Mucosa of descending colon (tissue), 3 donors: ENCODE results near the gene KRTDAP. TPM values are rescaled to one million over a fixed set of nuclear protein-coding genes. Genes with fewer than 3 reads are reported as not detected.

Experiments
- ATAC-seq: fragments of 200-7000 bp; cut with Tn5 transposase; one replicate; pipeline ENCODE4 v1.9.1; 2020; ENCODE audit warnings: mild to moderate bottlenecking, moderate library complexity
- DNase-seq, 3 donors: peaks; one replicate each; pipeline ENCODE4 v3.0.0-alpha.2; 2020
- H3K36me3 ChIP-seq: fragments of 200-600 bp; one replicate; pipeline ENCODE4 v1.8.0; 2021; ENCODE audit warnings: low read depth, mild to moderate bottlenecking
- H3K4me1 ChIP-seq: fragments of 200-600 bp; one replicate; pipeline ENCODE4 v1.8.0; 2021; ENCODE audit warnings: low read depth, mild to moderate bottlenecking
- H3K4me3 ChIP-seq: fragments of 200-600 bp; one replicate; pipeline ENCODE4 v1.8.0; 2021; ENCODE audit warnings: mild to moderate bottlenecking
- H3K9me3 ChIP-seq: fragments of 200-600 bp; one replicate; pipeline ENCODE4 v1.8.0; 2021; ENCODE audit warnings: mild to moderate bottlenecking
- intact Hi-C, 2 donors: fragments of 100-400 bp; cut with DNase I in 1 of 2; cut with micrococcal nuclease in 1 of 2; formaldehyde crosslinking; loops; one replicate each; pipeline versions ENCODE4 v1.11.0 to v1.11.1; 2022; cut with DNase I, micrococcal nuclease
- total RNA-seq, 3 donors: library from RNA; stranded (reverse); fragmentation: NEBNext Ultra II Directional in 2 of 3; extraction: Animal tissue kit (Norgen Biotek cat#: 25700) in 2 of 3; gene quantifications; one replicate each; pipeline versions ENCODE4 v1.2.1 to v1.2.4, GENCODE V29; 2021 to 2023
- TF ChIP-seq, protein P1 (sequence below): fragments of 200-600 bp; IDR thresholded peaks from one replicate; pipeline ENCODE4 v1.8.0; 2022; ENCODE audit warnings: antibody characterized with exemption, mild to moderate bottlenecking
- donor health status: DM: no; HTN: no; CAD: no; lungs with moderate emphysema.
- donor health status: DM: no; HTN: no; CAD: no.
- donor health status: DM: no; HTN: yes; CAD: no.

The KRTDAP gene
- total RNA-seq, 3 donors from 2014 or later = not detected

DNA sequence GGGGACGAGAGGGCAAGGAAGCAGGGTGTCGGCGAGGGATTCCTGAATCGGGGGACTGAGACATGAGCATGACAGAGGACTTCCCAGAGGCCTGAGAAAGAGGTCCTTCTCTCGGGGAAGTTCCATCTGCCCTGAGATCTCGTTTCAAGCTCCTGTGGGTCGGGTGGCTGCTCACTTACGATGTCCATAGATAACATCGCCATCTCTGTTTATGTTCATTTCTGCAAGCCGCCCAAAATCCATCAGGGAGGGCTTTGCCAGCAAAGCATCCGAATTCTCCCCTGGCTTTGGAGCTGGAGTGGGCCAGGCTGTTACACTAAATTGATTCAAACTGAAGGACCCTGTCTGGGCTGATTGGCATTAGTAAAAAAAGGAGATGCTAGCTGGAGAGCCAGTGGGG, 17.3 kb upstream of the KRTDAP start:
- intact Hi-C loops = no loop called here
- ATAC-seq (no peak), DNase-seq (no peak)
- H3K4me3 ChIP-seq = no peak overlapping the region
- TF ChIP-seq, protein P1, sequence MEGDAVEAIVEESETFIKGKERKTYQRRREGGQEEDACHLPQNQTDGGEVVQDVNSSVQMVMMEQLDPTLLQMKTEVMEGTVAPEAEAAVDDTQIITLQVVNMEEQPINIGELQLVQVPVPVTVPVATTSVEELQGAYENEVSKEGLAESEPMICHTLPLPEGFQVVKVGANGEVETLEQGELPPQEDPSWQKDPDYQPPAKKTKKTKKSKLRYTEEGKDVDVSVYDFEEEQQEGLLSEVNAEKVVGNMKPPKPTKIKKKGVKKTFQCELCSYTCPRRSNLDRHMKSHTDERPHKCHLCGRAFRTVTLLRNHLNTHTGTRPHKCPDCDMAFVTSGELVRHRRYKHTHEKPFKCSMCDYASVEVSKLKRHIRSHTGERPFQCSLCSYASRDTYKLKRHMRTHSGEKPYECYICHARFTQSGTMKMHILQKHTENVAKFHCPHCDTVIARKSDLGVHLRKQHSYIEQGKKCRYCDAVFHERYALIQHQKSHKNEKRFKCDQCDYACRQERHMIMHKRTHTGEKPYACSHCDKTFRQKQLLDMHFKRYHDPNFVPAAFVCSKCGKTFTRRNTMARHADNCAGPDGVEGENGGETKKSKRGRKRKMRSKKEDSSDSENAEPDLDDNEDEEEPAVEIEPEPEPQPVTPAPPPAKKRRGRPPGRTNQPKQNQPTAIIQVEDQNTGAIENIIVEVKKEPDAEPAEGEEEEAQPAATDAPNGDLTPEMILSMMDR = no peak
- no peaks in the 10 kb centered on the region for H3K36me3 ChIP-seq
- H3K9me3 ChIP-seq = no peaks in the 10 kb centered on the region
- peaks cover 9% of the 10 kb centered on the region for H3K4me1 ChIP-seq

DNA sequence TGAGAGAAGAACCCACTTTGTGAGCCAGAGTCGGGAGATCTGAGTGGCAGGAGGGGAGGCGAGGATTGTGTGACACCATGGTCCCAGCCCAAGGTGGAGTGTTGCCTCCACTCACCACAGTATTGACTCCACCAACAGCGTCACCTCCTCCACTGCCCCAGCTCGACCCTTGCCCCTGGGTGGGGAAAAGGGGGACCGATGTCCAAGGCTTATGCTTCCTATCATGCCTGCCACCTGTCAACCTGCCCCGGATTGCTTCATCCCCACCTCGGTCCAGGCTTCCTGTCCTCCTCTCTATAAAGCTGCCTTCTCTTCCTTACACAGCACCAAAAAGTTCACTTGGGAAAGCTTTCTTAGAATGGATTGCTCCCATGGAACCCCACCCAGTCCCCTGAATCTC, 15.7 kb upstream of the KRTDAP start:
- DNase-seq = no peak
- no peak for ATAC-seq
- H3K36me3 ChIP-seq = no peaks in the 10 kb centered on the region
- no peaks in the 10 kb centered on the region for H3K9me3 ChIP-seq
- intact Hi-C loops = no loop called here
- H3K4me1 ChIP-seq = peaks cover 9% of the 10 kb centered on the region
- H3K4me3 ChIP-seq = no peak overlapping the region
- TF ChIP-seq, protein P1 = no peak

DNA sequence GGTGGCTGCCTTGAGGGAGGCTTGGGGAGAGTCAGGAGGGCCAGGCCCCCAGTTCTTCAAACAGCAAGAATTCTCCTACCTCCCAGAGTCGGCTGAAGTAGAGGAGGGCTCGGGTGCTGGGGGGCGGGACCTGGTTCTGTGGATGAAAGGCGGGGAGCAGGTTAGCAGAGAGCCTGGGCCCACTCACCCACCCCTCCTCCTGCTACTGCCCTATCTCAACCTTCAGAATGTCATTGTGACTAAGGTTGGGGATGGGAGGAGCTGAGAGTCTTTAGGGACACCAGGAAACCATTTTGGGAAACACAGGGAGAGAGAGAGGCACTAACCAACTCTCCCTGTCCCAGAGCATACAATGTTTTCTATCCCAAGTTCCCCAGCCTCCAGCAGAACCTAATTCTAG, 12.5 kb upstream of the KRTDAP start:
- Histone ChIP-seq H3K4me3 (no peak overlapping the region), H3K36me3 (no peaks in the 10 kb centered on the region), H3K9me3 (no peaks in the 10 kb centered on the region), H3K4me1 (no peaks in the 10 kb centered on the region)
- DNase-seq = no peak
- TF ChIP-seq, protein P1 = no peak
- intact Hi-C loops = no loop called here
- no peak for ATAC-seq

DNA sequence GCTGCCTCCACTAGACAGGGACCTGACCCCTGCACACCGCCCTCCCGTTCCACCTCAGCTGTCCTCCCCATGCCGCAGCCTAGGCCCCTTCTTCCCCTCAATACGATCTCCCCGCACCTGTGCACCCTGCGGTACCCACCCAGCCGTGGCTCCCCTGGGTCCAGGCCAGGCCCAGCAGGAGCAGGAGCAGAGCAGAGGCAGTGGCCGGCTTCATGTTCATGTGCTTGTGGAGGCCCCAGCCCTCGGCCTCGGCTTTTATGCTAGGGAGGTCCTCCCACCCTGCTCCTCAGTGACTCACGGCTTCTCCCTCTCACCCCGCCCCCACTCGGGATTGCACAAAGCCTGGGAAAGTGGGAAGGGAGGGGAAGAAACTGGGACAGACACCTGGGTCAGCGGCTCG, 11.4 kb upstream of the KRTDAP start:
- ATAC-seq = no peak

DNA sequence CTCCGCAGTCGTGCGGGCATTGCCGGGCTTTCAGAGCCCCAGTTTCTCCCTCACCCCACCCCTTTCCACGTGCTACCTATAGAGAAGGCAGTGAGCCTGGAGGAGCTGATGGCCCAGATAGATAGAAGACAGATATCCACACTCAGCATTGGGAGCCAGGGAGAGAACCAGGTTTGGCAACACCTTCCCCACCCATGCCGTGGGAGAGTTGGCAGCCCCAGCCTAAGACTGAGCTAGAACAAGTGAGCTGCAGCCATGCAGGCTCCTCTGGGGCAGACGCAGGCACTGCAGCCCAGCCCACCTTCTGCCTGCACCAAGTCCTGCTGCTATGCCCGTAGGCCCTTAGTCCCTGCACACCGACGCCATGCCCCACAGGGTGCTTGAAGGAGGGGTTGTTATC, 10.3 kb upstream of the KRTDAP start:
- TF ChIP-seq, protein P1 = no peak
- DNase-seq (no peak), ATAC-seq (no peak)
- intact Hi-C loops = no loop called here
- Histone ChIP-seq H3K4me3 (no peak overlapping the region), H3K4me1 (no peaks in the 10 kb centered on the region), H3K9me3 (no peaks in the 10 kb centered on the region), H3K36me3 (no peaks in the 10 kb centered on the region)

More for the DNA sequence above, 11.4 kb upstream of the KRTDAP start:
- no peaks in the 10 kb centered on the region for H3K4me1 ChIP-seq
- H3K4me3 ChIP-seq = no peak overlapping the region
- TF ChIP-seq, protein P1 = no peak
- H3K9me3 ChIP-seq = no peaks in the 10 kb centered on the region
- H3K36me3 ChIP-seq = no peaks in the 10 kb centered on the region
- intact Hi-C loops = no loop called here
- no peak for DNase-seq

DNA sequence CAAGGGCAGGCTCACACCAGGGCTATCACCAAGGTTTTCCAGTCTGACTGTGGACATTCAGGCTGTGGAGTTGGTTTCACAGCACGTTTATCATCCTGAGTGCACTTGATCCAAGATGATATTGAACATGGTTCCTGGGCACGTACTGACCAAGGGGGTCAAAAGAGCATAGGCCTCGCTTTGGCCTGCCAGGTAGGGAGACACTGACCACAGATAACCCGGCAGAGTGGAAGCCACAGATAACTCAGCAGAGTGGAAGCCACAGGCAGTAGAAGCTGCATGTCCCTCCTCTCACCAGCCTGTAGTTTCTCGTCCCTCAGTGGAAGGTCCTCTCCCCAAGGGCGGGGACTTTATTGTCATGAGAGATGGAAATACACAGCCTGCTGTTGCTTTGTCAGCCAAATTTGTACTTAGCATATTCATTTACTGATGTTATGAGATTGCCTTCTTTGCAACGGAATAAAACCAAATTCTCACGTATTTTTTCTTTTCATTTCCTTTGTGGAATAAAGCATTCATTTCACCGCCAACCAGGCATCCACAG, 8.8 kb upstream of the KRTDAP start:
- TF ChIP-seq, protein P1 = no peak
- peaks cover 6% of the 10 kb centered on the region for H3K4me1 ChIP-seq
- no peaks in the 10 kb centered on the region for H3K36me3 ChIP-seq
- no peak for ATAC-seq
- DNase-seq = no peak
- intact Hi-C loops = loop anchor here in 1 of 2 donors (10.0 kb wide), 1 partner anchor 144 kb away; the partner anchor contains the start of gene FFAR3
- no peaks in the 10 kb centered on the region for H3K9me3 ChIP-seq
- H3K4me3 ChIP-seq = no peak overlapping the region
